Ishikawa (cell line): ENCODE measurements around the gene RAD51B.

ENCODE experiments used
- CEBPB ChIP-seq: IDR thresholded peaks from 2 replicates; pipeline ENCODE4 v1.6.1; 2012
- CREB1 ChIP-seq: IDR thresholded peaks from 2 replicates; pipeline ENCODE4 v1.6.1; 2012; ENCODE audit warnings: low read depth
- EGR1 ChIP-seq: IDR thresholded peaks from 2 replicates; pipeline ENCODE4 v1.6.1; 2012
- EP300 ChIP-seq: IDR thresholded peaks from 2 replicates; pipeline ENCODE4 v1.6.1; 2012; ENCODE audit warnings: borderline replicate concordance
- FOXM1 ChIP-seq: IDR thresholded peaks from 2 replicates; pipeline ENCODE4 v1.6.1; 2012; ENCODE audit warnings: low read depth, borderline replicate concordance
- NFIC ChIP-seq: IDR thresholded peaks from 2 replicates; pipeline ENCODE4 v1.6.1; 2012
- RAD21 ChIP-seq: IDR thresholded peaks from 2 replicates; pipeline ENCODE4 v1.6.1; 2012; ENCODE audit warnings: low read depth
- TAF1 ChIP-seq: IDR thresholded peaks from 2 replicates; pipeline ENCODE4 v1.6.1; 2012; ENCODE audit warnings: low read depth, mild to moderate bottlenecking
- TCF12 ChIP-seq: IDR thresholded peaks from 2 replicates; pipeline ENCODE4 v1.6.1; 2012; ENCODE audit warnings: low read depth
- TEAD4 ChIP-seq: IDR thresholded peaks from 2 replicates; pipeline ENCODE4 v1.6.1; 2012
- YY1 ChIP-seq: IDR thresholded peaks from 2 replicates; pipeline ENCODE4 v1.6.1; 2012; ENCODE audit warnings: low read depth
- ZBTB7A ChIP-seq: IDR thresholded peaks from 2 replicates; pipeline ENCODE4 v1.6.1; 2012; ENCODE audit warnings: low read depth
- TF ChIP-seq, protein P1 (sequence below): IDR thresholded peaks from 2 replicates; pipeline ENCODE4 v1.6.1; 2012
- TF ChIP-seq, protein P2 (sequence below): IDR thresholded peaks from 2 replicates; pipeline ENCODE4 v1.6.1; 2012
- TF ChIP-seq, protein P3 (sequence below): IDR thresholded peaks from 2 replicates; pipeline ENCODE4 v1.6.1; 2012; ENCODE audit warnings: low read depth, mild to moderate bottlenecking

The RAD51B gene

DNA sequence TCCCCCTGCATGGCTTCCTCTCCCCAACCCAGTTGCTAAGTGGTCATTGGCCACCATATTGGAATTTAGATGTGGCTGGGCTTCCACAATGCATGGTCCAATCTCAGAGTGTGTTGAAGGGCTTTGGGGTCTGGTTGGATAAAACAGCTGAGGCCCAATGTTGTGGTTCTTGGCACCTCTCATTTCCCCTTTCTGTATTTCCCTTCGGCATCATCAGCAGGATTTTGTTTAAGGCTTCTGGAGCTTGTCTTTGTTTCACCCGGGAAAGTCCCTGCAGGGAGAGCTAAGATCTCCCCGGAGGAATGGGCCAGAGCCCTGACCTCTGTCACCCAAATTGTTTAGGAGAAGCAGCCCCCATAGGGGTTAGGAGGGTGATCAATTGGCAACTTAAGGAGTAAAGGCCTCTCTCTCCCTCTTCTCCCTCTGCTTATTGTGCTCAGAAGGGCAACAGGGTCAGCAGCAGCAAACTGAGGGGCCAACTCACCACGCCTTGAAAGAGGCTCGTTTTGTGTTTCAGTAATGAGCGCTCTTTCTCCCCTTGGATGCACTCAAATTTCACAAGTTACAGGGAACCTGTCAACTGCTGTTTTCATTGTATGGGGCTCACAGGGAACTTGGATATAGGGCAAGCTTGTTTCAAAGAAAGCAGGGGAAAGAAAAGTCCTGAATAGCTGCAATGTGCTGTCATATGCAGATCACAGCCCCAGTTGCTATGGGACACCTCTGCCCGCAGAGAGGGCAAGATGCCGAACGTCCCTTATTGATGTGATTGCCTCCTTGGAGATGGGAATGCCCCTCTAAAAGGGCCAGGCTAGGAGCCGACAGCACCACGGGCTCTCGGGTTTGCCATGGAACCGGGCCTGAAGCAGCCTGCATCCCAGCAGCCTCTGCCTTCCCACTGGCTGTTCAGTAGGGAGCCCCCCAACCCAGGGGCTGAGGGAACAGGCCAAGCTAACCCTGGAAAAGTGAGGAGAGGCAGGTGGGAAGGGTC lies 749.6 kb downstream of the RAD51B start:
- TF ChIP-seq TEAD4 = no peak
- TF ChIP-seq ZBTB7A = no peak
- TF ChIP-seq, protein P1, sequence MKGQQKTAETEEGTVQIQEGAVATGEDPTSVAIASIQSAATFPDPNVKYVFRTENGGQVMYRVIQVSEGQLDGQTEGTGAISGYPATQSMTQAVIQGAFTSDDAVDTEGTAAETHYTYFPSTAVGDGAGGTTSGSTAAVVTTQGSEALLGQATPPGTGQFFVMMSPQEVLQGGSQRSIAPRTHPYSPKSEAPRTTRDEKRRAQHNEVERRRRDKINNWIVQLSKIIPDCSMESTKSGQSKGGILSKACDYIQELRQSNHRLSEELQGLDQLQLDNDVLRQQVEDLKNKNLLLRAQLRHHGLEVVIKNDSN = no peak
- TF ChIP-seq EP300 = no peak
- no peak for TF ChIP-seq CREB1
- TF ChIP-seq EGR1 = no peak
- TF ChIP-seq YY1 = no peak
- TF ChIP-seq CEBPB = no peak
- no peak for TF ChIP-seq FOXM1
- TF ChIP-seq, protein P2, sequence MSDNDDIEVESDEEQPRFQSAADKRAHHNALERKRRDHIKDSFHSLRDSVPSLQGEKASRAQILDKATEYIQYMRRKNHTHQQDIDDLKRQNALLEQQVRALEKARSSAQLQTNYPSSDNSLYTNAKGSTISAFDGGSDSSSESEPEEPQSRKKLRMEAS = no peak
- no peak for TF ChIP-seq RAD21
- TF ChIP-seq, protein P3, sequence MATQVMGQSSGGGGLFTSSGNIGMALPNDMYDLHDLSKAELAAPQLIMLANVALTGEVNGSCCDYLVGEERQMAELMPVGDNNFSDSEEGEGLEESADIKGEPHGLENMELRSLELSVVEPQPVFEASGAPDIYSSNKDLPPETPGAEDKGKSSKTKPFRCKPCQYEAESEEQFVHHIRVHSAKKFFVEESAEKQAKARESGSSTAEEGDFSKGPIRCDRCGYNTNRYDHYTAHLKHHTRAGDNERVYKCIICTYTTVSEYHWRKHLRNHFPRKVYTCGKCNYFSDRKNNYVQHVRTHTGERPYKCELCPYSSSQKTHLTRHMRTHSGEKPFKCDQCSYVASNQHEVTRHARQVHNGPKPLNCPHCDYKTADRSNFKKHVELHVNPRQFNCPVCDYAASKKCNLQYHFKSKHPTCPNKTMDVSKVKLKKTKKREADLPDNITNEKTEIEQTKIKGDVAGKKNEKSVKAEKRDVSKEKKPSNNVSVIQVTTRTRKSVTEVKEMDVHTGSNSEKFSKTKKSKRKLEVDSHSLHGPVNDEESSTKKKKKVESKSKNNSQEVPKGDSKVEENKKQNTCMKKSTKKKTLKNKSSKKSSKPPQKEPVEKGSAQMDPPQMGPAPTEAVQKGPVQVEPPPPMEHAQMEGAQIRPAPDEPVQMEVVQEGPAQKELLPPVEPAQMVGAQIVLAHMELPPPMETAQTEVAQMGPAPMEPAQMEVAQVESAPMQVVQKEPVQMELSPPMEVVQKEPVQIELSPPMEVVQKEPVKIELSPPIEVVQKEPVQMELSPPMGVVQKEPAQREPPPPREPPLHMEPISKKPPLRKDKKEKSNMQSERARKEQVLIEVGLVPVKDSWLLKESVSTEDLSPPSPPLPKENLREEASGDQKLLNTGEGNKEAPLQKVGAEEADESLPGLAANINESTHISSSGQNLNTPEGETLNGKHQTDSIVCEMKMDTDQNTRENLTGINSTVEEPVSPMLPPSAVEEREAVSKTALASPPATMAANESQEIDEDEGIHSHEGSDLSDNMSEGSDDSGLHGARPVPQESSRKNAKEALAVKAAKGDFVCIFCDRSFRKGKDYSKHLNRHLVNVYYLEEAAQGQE = no peak
- no peak for TF ChIP-seq TAF1
- no peak for TF ChIP-seq TCF12
- no peak for TF ChIP-seq NFIC

DNA sequence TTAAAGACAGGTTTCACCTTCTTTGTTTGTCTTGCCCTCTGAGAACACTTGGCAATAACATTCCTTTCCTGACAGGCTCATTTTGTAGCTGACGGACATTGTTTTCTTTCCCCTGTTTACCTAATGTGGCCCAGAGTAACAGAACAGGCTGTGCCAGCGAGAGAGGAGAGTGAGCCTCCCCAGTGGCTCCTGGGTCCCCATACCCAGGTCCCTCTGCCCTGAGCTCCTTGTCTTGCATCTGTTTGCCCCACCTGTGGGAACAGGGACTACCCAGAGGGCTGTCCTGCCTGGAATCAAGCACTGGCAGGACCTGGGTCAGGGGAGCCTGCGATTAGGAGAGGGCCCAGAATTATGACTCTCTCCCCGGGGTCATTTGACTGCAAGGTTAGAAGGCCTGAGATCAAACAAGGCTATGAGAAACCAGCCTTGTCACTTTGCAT lies 750.4 kb downstream of the RAD51B start:
- TF ChIP-seq RAD21 (no peak), TEAD4 (no peak), EP300 (no peak), NFIC (no peak), CEBPB (no peak)

DNA sequence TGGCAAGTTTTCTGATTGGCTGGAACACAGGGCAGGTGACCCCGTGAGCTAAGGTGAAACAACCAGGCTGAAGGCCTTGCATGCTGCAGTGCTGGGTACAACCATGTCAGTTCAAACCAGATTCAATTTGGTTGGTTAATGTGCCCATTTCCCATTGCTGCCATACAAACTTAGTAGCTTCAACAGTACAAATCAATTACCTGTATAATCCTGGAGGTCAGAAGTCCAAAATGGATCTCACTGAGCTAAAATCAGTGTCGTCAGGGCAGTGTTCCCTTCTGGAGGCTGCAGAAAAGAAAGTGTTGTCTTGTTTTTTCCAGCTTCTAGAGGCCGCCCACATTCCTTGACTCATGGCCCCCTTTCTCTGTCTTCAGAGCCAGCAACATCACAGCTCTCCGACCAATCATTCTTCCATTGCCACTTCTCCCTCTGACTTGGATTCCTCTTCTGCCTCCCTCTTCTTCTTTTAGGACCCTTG lies 751.6 kb downstream of the RAD51B start:
- TF ChIP-seq FOXM1 (no peak), TAF1 (no peak), NFIC (no peak), CEBPB (no peak), CREB1 (no peak), ZBTB7A (no peak), TCF12 (no peak), YY1 (no peak), TEAD4 (no peak), RAD21 (no peak), EP300 (no peak), EGR1 (no peak)
- TF ChIP-seq, protein P1 = no peak
- TF ChIP-seq, protein P2 = no peak
- TF ChIP-seq, protein P3 = no peak

DNA sequence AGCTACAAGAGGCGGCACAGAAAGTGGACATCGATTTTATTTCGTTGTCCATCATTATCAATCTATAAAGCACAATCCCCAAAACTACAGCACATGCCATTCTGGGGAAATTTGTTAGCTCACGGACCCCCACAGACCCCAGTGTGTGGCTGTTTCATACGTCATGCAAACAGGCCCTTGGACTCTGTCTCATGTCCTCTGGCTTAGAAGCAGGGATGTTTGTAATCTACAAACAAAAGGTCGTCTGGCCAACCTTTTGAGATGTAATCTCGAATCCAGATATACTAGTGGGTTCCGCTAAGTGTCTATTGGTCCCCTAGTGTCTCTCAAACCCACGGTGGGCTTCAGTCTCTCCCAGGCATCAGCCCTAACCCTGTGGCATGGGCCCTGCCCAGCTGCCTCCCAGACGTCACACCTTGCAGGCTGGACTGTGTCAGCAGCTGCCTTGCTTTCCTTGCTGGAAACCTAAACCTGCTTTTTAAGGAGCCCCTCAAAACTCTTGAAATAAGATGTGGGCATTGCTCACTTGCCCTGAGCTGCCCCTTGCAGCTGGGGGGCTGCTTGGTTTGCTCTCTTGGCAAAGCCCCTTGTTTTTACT lies 752.4 kb downstream of the RAD51B start:
- no peak for TF ChIP-seq TEAD4
- TF ChIP-seq YY1 = no peak
- TF ChIP-seq NFIC = no peak
- TF ChIP-seq RAD21 = no peak
- TF ChIP-seq TAF1 = no peak
- TF ChIP-seq, protein P1 = no peak
- TF ChIP-seq EGR1 = no peak
- no peak for TF ChIP-seq CREB1

DNA sequence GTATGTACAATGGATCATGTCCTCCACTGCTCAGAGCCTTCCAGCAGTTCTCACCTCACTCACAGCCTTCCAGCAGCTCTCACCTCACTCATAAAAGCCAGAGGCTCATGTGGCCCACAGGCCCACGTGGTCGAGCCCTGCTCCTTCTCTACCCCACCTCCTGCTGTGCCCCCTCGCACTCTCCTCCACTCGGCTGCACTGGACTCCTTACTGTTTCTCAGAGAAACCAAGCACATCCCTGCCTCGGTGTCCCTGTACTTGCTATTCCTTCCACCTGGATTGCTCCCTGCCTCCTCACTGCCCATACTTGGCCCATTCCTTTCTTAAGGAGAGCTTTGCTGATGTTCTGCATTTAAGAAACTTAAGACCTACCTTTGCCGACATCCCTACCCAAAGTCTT lies 753.5 kb downstream of the RAD51B start:
- TF ChIP-seq, protein P1 = no peak
- TF ChIP-seq, protein P3 = no peak
- TF ChIP-seq NFIC (no peak), FOXM1 (no peak), CEBPB (no peak)
- TF ChIP-seq, protein P2 = no peak
